Left renal pelvis (tissue), 4 donors: ENCODE measurements around the gene GRM4. TPM values are rescaled to one million over a fixed set of nuclear protein-coding genes. Genes with fewer than 3 reads are reported as not detected.

Source experiments
- DNase-seq, 4 donors: peaks; one replicate each; pipeline ENCODE4 v3.0.0-alpha.2; 2013; ENCODE audit warnings: low read depth in 4 of 4, low spot score in 3 of 4
- polyA plus RNA-seq, 4 donors: library from polyadenylated mRNA; unstranded; fragments of 120-200 nt; gene quantifications; one replicate each; pipeline ENCODE4 v1.2.1, GENCODE V29; 2013; ENCODE audit not compliant: insufficient read length in 4 of 4

Gene GRM4
- polyA plus RNA-seq, 4 donors, result 0.47 to 0.61 (median 0.50) TPM

DNA sequence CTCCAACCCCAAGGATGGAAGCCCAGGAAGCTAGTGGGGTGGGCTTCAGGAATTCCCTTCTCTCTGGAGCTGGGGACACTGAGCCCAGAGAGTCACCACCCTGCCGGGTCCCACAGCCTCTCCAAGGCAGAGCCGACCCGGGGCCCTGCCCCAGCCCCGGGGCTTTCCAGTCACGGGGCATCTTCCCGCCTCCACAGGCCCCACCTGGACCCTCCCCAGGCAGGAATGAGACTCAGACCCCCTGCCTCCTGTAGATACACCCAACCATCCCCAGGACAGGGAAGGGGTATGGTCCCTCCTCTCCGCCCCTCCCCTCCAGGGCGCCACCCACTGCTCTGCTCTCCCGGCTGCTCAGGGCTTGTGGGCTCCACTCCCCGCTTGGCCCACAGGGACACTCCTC is 53.3 kb downstream of the GRM4 start:
- DNase-seq, result no peak

DNA sequence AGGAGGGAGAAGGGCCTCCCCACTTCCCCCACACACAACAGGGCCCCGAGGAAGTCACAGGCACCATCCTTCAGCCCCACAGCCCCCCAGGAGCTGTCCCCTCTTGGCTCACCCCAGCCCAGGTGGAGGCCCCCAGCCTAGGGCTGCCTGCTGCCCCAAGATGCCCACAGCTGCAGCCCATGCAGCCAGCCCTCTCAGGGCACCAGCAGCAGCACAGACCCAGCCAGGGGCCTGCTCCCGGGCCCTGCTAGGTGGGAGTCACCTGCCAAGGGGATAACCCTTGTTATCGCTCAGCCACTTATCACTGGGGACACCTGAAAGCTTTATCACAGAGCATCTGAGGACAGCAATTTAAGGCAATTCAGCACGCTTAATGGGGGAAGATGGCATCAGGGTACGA is 55.0 kb downstream of the GRM4 start:
- DNase-seq, result no peak

DNA sequence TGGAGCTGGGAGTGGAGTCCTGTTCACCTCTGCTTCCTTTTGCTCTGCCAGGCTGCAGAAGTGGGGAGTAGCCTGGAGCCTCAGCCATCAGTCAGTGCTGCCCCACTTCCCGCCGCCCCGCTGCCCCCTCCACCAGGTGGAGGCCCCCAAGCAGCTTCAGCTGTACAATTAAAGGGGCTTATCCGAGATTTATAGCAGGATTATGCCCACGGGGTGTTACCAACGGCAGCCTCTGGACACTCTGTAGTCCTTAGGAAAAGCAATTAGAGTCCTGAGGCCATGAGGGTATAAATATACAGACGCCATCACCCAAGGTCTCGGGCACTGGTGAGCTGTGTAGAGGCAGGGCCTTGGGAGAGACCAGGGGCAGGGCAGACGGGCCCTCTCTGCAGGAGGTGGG is 55.4 kb downstream of the GRM4 start:
- no peak for DNase-seq

DNA sequence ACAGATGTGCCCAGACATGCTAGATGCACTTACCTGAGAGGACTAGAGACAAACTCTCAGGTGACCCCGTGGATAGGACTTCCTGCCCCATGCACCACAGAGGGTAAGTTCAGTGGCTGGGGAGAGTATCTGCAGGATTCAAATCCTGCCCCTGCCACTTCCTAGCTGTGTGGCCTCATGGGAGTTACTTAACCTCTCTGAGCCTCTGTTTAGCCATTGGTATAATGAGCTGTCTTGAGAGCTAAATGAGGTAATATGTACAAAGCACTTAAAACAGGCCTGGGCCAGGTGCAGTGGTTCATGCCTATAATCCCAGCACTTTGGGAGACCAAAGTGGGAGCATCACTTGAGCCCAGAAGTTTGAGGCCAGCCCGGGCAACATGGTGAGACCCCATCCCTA is 59.3 kb downstream of the GRM4 start:
- no peak for DNase-seq

DNA sequence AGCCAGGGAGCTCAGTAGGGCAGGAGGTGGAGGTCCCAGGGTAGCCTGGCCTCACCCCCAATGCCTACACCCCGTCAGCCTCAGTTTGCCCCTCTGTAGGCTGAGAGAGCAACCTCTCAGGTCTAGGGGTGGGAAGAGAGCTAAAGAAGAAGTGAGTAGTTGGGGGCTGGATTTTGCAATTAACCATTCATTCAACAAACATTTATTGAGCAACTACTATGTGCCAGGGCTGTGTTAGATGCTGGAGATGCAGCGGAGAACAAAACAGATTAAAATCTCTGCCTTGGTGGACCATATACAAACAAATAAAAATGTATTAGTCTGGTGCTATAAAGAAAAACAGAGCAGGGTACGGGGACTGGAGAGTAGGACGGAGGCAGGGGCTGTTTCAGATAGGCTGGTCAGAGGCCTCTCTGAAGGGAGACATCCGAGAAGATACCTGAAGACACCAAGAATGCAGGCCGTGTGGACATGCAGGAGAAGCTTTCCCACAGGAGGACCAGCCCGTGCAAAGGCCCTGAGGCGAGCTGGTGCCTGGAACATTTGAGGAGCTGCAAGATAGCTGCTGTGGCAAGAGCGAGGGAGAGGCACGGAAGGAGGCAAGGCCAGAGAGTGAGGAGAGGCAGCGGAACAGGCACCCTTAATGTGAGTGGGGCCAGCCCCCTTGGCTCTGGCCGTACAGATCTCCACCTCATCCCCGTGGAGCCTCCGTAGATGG is 60.3 kb downstream of the GRM4 start:
- DNase-seq, result no peak

DNA sequence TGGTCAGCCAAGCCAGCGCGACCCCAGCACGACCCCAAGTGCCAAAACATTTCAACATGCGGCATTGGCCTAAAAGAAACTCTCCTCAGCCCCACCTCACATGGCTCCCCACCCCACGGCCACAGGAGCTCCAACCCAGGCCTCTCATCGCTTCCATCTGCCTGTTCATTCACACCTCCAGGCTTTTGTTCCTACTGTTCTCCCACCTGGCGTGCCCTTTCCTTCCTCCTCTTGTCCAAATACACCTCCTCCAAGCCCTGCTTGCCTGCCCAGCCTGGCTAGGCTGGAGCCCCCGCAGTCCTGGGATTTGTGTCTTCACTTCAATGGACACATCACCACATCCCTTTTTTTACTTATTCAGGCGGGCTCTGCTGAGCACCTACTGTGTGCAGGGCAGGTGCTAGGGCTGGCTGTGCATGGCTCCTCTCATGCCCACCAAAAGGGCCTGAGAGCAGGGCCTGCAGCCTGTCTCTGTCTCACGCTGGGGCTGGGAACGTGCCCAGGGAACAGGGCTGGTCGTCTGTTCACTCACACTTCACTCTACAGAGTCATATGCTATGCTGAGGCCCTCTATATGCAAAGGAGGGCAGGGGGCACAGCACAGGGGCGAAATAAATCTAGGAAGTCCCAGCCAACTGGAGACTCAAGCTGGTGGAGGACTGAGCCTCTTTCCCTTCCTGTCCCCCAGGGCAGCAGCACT is 61.1 kb downstream of the GRM4 start:
- DNase-seq, result no peak

DNA sequence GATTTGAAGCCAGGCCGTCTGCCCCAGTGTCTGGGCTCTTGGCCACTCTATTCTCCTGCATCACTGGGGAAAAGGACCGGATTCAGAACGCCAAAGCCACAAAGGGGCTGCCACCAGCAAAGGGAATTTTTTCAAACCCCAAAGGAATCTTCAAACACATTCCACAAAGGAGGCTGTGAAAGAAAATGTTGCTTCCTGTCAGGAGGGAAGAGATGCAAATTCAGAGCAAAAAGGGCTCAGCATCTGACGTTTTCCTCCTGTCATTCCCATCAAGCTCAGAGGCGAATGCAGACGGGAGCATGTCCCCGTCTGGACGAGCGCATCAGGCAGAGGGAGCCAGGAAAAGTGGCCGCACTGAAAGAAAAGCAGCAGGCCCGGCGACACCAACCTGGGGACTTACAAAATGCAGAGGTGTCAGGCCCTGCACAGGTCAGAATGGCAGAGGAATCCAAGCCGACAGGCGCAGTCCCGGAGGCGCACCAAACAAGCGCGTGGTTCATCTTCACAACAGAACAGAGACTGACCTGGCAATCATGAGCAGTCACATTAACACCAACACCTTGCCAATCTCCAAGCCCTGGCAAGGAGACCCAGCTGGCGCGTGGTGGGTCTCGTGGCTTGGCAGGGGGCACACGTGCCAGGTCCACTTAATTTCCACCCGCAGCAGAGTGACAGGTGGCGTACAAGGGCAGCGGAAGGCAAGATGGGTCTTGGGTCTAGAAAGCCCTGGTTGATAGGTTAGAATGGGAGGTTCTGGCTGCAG is 62.8 kb downstream of the GRM4 start:
- DNase-seq, result no peak

DNA sequence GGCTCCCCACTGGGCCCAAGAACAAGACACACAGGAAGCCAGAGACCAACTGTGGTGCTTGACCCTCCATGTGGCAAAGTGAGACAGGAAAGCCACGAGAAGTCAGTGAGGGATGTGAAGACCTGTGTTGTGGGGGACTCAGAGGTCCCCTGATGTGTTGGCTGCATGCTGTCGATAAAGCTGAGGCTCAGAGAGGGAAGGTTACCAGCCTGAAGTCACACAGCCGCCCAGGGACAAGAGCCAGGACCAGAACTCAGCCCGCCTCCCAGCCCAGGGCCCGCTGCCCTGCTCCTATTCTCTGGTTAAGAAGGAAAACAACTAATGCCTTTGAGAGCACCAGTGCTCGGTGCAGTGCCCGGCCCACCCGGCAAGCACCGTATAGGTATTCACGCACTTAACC is 63.5 kb downstream of the GRM4 start:
- DNase-seq, result no peak

DNA sequence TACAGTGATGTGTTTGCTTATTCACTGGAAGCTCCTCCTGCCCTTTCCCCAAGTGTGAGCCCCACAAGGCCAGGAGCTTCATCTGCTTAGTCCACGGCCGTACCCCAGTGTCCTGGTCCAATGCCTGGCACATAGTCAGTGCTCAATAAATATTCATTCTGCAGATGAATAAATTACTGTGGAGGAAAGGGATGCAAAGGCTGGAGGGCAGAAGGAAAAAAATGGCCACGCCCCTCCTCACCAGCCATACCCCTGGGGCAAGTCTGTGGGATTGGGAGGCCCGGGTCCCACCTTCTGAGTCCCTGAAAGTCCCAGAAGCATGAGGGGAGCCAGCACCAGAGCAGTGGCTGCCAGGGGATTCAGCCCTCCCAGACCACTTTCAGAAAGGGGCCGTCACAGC is 65.5 kb downstream of the GRM4 start:
- no peak for DNase-seq

DNA sequence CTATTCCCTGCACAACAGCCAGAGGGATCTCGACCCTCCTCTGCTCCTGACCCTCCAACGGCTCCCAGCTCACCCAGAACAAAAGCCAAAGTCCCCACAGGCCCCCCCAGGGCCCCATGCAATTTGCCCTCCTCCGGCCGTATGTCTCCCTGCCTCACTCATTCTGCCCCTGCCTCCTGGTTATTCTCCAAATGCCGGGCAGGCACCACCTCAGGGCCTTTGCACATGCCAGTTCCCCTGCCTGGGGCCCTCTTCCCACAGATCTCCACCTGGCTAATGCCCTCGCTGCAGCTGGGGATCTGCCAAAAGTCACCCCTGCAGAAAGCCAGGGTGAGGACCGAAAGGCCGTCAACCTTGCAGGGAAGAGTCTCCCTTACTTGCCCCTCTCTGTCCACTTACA is 66.0 kb downstream of the GRM4 start:
- DNase-seq, result no peak

DNA sequence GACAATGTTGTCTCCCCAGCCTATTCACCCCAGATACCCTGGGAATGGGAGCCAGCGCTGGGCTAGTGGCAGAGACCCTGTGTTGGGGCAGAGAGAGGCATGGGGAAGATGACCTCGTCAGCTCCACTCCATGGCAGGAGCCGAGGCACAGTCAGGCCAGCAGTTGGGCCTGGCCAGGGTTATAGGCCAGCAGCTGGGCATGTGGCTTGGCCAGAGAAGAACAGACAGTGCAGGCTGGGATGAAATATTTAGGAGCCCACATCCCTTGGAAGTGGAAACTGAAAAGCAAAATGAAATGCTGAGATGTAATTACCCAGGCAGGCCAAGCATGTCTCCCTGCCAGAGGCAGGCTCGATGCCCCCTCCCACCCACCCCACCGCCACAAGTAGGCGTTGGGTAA is 70.0 kb downstream of the GRM4 start:
- no peak for DNase-seq

DNA sequence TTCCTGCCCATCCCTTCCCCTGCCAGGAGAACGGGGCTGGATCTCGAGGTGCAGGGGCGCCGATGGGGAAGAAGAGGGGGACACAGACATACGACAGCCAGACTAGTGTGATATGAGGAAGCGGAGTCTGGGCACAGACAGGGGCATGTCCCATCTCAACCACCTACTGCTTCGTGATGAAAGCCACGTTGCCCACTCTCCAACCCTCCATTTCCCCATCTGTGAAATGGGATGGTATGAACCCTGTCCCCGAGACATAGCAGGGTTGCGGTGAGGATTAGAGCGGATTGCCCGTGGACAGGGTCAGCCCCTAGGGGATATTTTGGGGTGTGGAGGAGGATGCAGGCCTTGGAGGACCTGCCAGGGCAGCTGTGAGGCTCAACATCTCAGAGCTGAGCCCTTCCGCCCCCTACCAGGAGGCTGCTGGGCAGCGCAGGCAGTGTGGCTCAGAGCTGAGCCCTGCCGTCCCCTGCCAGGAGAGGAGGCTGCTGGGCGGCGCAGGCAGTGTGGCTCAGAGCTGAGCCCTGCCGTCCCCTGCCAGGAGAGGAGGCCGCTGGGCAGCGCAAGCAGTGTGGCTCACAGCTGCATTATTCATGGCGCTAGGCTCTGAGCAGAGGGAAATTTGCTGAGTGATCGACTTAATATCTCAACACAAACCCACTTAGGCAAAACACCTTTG is 71.7 kb downstream of the GRM4 start:
- DNase-seq, result no peak

DNA sequence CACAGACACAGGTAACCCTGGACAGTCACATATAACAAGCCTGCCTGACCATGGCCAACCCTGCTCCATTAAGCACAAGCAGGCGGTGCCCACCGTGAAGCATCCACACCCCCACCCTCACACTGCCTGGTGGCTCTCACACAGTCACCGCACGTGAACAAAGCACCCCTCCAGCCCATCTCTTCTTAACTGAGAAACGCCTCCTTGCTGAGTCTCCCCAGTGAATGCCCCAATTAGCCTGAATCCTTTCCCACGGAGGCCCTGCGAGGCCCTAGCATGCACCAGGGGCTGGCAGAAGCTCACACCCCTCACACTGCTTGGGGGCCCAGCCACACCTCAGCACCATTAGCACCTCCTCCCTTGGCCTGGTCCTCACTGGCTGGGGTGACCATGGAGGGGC is 72.3 kb downstream of the GRM4 start:
- no peak for DNase-seq

DNA sequence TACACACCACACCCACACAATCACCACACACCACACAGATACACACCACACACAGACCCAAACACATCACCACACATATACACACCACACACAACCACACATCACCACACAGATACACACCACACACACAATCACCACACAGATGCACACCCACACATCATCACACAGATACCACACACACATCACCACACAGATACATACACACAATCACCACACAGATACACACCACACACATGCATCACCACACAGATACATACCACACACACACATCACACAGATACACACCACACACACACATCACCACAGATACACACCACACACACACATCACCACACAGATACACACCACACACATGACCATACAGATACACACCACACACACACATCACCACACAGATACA is 73.2 kb downstream of the GRM4 start:
- no peak for DNase-seq

DNA sequence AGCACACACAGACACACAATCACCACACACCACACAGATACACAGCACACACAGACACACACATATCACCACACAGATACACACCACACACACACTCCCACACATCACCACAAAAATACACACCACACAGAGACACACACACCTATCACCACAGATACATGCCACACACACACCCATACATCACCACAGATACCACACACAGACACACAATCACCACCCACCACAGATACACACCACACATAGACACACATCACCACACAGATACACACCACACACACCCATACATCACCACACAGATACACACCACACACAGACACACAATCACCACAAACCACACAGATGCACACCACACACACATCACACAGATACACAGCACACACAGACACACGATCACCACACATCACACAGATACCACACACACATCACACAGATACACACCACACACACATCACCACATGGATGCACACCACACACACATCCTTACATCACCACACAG is 74.0 kb downstream of the GRM4 start:
- no peak for DNase-seq

DNA sequence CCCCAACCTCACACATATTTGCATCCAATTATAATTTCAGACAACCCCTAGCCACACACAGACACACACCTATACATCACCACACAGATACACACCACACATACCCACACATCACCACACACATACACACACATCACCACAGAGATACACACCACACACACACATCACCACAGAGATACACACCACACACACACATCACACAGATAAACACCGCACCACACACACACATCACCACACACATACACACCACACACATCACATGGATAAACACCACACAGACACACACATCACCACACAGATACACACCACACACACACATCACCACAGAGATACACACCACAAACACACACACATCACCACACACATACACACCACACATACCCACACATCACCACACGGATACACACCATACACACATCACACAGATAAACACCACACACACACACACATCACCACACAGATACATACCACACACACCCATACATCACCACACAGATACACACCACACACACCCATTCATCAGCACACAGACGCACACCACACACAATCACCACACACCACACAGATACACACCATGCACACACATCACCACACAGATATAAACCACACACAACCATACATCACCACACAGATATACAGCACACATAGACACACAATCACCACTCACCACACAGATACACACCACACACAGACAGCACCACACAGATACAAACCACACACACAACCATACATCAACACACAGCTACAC is 74.6 kb downstream of the GRM4 start:
- no peak for DNase-seq

DNA sequence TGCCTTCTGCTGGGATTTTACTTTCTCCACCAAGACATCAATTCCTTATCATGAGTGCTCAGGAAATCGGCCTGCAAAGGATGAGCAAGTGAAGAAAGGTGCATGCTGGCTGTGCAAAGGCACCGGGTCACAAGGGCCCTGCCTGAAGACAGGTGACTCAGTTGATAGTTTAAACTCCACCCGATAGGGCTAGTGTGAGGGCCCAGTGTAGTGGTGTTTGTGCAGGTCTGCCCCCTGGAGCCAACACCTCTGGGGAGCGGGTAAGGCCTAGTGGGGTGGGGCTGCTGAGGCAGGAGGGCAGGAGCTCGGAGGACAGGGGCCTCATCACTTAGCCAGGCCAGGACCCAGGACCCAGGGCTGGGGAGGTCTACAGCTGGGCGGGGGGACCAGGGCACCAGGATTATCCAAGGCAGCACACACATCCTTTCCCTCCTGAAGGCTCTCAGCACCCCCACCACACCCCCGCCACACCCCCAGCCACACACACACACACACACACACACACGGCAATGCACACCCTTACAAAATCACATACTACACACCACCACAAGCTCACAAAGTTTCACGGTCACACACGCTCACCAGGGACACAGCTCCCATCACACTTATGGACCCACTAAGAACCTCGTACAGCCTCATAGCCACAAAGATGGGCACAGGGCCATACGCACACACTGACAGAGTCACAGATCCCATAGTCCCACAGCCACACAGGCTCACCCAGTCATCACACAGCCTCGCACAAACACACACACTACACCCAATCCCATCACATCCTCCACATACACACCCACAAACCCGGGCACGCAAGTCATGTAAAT is 75.4 kb downstream of the GRM4 start:
- DNase-seq, result no peak

DNA sequence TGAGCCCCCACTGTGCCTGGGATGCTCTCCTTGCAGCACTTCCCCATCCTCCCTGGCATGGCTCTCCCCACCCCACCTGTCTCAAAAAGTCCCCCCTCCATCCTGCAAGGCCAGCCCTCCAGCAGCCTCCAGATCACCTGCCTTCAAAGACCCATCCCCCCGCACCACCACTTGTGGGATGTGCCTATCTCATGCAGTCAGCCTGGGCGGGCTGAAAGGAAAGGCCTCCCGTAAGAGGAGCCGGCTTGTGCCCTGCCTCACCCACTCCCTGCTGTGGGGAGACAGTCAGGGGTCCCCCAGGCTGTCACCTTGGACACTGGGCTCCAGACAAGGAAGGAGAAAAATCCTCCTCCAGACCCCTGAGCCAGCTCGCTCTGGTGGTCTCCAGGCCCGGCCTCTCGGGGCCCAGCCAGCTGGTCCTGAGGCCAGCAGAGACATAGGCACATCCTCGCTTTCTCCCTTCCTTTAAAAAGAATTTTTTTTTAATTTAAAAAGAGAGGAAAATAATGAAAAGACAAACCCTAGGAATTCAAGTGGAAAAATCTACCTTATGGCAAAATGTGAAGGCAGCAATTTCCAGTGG is 77.3 kb downstream of the GRM4 start:
- no peak for DNase-seq

DNA sequence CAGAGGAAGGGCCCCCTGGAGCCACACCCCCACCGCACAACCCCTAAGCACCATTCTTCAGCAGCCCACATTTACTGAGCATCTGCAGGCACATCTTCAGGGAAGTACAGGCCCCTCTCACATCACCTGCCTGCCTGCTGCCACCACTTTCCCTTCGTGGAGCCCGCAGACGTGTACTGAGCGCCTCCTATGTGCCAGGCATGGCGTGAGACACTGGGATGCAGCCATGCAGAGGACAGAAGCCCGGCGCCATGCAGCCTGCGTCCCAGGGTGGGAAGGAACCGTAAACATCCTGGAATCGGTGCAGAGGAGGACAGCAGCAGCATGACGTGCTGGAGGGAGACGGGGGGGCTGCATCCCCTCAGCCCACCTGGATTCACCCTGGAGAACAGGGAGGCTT is 78.1 kb downstream of the GRM4 start:
- DNase-seq, result no peak
